DND-41 (cell line): ENCODE results near the gene HLCS.

Experiments used
- ATAC-seq: fragments of 200-7000 bp; cut with Tn5 transposase; 3 replicates; pipeline ENCODE4 v1.9.1; 2021; ENCODE audit warnings: low read depth; ENCODE audit not compliant: insufficient read depth
- DNase-seq: peaks from one replicate; pipeline ENCODE4 v3.0.0-alpha.2; 2020
- H2AFZ ChIP-seq: 2 replicates; pipeline ENCODE4 v1.6.0; 2012; ENCODE audit warnings: low read depth, low read length
- H3K27ac ChIP-seq: 2 replicates; pipeline ENCODE4 v1.5.1; 2012; ENCODE audit warnings: low read length, inconsistent platforms
- H3K27me3 ChIP-seq: fragments of 200-600 bp; sonication (generic); 2 replicates; pipeline ENCODE4 v1.6.0; 2012; ENCODE audit warnings: low read length, mild to moderate bottlenecking, inconsistent platforms; ENCODE audit not compliant: insufficient read depth, poor library complexity
- H3K36me3 ChIP-seq: 2 replicates; pipeline ENCODE4 v1.5.1; 2012; ENCODE audit warnings: low read length, inconsistent platforms; ENCODE audit not compliant: insufficient read depth
- H3K4me1 ChIP-seq: 2 replicates; pipeline ENCODE4 v1.5.1; 2012; ENCODE audit warnings: mild to moderate bottlenecking, low read length; ENCODE audit not compliant: insufficient read depth
- H3K4me2 ChIP-seq: 2 replicates; pipeline ENCODE4 v1.6.0; 2012; ENCODE audit warnings: mild to moderate bottlenecking, moderate library complexity, low read length, inconsistent platforms; ENCODE audit not compliant: insufficient read depth
- H3K4me3 ChIP-seq, 2 experiments: fragments of 200-600 bp in 1 of 2; shearing (Covaris generic) in 1 of 2; 2 replicates each; pipeline ENCODE4 v1.5.1; 2012 to 2016; ENCODE audit warnings: inconsistent platforms in 2 of 2, low read length in 2 of 2, mild to moderate bottlenecking in 2 of 2, low read depth in 1 of 2, moderate library complexity in 1 of 2
- H3K79me2 ChIP-seq: 2 replicates; pipeline ENCODE4 v1.6.0; 2012; ENCODE audit warnings: low read length, inconsistent platforms; ENCODE audit not compliant: insufficient read depth
- H3K9ac ChIP-seq: 2 replicates; pipeline ENCODE4 v1.6.0; 2012; ENCODE audit warnings: low read depth, mild to moderate bottlenecking, inconsistent platforms, low read length, moderate library complexity
- H3K9me3 ChIP-seq: 2 replicates; pipeline ENCODE4 v1.5.1; 2012; ENCODE audit warnings: low read length, moderate library complexity, mild to moderate bottlenecking, inconsistent platforms; ENCODE audit not compliant: insufficient read depth, severe bottlenecking
- H4K20me1 ChIP-seq: 2 replicates; pipeline ENCODE4 v1.6.0; 2012; ENCODE audit warnings: low read length; ENCODE audit not compliant: insufficient read depth
- CTCF ChIP-seq: IDR thresholded peaks from 2 replicates; pipeline ENCODE4 v1.5.1; 2012; ENCODE audit warnings: borderline replicate concordance, low read length, moderate library complexity, mild to moderate bottlenecking; ENCODE audit not compliant: poor library complexity, severe bottlenecking; ENCODE audit errors: extremely low read depth
- EZH2 ChIP-seq: IDR thresholded peaks from 3 replicates; pipeline ENCODE4 v1.6.1; 2012; ENCODE audit warnings: borderline replicate concordance, low read depth, mild to moderate bottlenecking, moderate library complexity, low read length, inconsistent platforms; ENCODE audit not compliant: severe bottlenecking

The HLCS gene

GRCh38 chr21:36729310-36729970, 237.0 kb downstream of the HLCS start:
- Histone ChIP-seq H3K4me3 (no peak overlapping the region), H3K9me3 (no peaks in the 10 kb centered on the region), H3K4me1 (no peaks in the 10 kb centered on the region), H2AFZ (no peak overlapping the region), H4K20me1 (no peaks in the 10 kb centered on the region), H3K27me3 (no peaks in the 10 kb centered on the region), H3K4me2 (no peak overlapping the region), H3K36me3 (no peaks in the 10 kb centered on the region), H3K9ac (no peak overlapping the region), H3K27ac (no peak overlapping the region), H3K79me2 (no peaks in the 10 kb centered on the region)
- DNase-seq, result no peak
- ATAC-seq, result no peak
- TF ChIP-seq CTCF (no peak), EZH2 (no peak)

- H3K79me2 ChIP-seq, result no peaks in the 10 kb centered on the region
- DNase-seq (no peak), ATAC-seq (no peak)
- H3K4me3 ChIP-seq, result no peak overlapping the region
- no peaks in the 10 kb centered on the region for H3K4me1 ChIP-seq
- no peaks in the 10 kb centered on the region for H3K36me3 ChIP-seq
- no peak overlapping the region for H2AFZ ChIP-seq
- no peak for TF ChIP-seq EZH2
- no peak for TF ChIP-seq CTCF
- H3K9ac ChIP-seq, result no peak overlapping the region
- no peak overlapping the region for H3K27ac ChIP-seq
- H3K27me3 ChIP-seq, result no peaks in the 10 kb centered on the region
- no peaks in the 10 kb centered on the region for H4K20me1 ChIP-seq
- no peak overlapping the region for H3K4me2 ChIP-seq
- H3K9me3 ChIP-seq, result no peaks in the 10 kb centered on the region
These were observed 237.9 kb downstream of the HLCS start for GRCh38 chr21:36728371-36729111.

- H3K9ac ChIP-seq, result no peak overlapping the region
- H4K20me1 ChIP-seq, result no peaks in the 10 kb centered on the region
- H3K9me3 ChIP-seq, result no peaks in the 10 kb centered on the region
- no peak for TF ChIP-seq EZH2
- TF ChIP-seq CTCF, result no peak
- no peaks in the 10 kb centered on the region for H3K36me3 ChIP-seq
- no peak overlapping the region for H3K27ac ChIP-seq
- H3K4me1 ChIP-seq, result no peaks in the 10 kb centered on the region
- no peak overlapping the region for H2AFZ ChIP-seq
- ATAC-seq (no peak), DNase-seq (no peak)
- H3K27me3 ChIP-seq, result no peaks in the 10 kb centered on the region
- no peak overlapping the region for H3K4me2 ChIP-seq
- H3K79me2 ChIP-seq, result no peaks in the 10 kb centered on the region
- no peak overlapping the region for H3K4me3 ChIP-seq
These were observed 238.6 kb downstream of the HLCS start for GRCh38 chr21:36727866-36728265.
